HuH-7.5 (cell line): ENCODE data around the gene CHP1.
"Not testable (repeated sequence)": the region's sequence is repeated elsewhere in the genome, so short reads cannot be mapped to it uniquely, and the experiment has no call there.

Source experiments
- DNase-seq: peaks from one replicate; pipeline ENCODE4 v3.0.0; 2011; ENCODE audit warnings: low spot score

Gene CHP1

GRCh38 chr15:41230650-41231421 is at the start of gene CHP1, which contains the start of gene EXD1:
Gene CHP1 (plus strand): TSS chr15:41231268. CDS start chr15:41231383, 115 bp downstream.
Gene EXD1 (minus strand): TSS chr15:41230757. CDS start chr15:41226575, 4,182 bp downstream.
- DNase-seq, result peak; percentile 76

DNA sequence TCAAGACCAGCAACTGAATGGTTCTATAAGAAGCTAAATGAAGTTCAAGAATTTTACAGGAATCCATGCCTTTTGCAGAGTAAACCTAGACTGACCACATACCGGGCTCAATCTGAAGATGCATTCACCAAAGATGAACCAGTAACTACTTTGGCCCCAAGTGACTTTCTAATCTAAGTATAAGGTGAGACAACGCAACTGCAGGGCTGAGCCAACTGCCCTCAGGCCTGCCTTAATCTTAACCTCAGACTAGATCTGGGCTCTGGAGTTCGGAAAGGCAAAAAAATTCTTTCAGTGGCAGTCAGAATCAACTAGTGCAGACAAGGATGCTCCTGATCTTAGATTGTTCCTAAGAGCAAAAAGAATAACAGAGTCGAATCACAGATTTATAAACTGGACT is 48.8 kb upstream of the CHP1 start:
- no peak for DNase-seq

DNA sequence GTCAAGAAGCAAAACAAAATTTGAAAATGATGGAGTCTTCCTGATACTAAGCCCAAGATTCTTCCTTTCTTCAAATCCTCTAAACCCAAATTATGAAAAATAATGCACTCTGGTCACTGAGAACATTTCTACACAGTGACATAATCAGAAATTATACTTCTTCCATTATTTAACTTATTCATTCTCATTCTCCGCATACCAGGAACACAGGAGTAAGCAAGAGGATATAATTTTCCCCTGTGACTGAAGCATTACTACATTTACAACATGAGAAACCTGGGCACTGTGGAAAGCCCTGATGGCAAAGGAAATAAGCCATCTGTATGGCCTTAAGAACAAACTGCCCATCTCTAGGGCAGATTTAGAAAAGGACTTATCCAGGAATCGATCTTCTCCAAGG is 47.5 kb upstream of the CHP1 start:
- DNase-seq, result no peak

DNA sequence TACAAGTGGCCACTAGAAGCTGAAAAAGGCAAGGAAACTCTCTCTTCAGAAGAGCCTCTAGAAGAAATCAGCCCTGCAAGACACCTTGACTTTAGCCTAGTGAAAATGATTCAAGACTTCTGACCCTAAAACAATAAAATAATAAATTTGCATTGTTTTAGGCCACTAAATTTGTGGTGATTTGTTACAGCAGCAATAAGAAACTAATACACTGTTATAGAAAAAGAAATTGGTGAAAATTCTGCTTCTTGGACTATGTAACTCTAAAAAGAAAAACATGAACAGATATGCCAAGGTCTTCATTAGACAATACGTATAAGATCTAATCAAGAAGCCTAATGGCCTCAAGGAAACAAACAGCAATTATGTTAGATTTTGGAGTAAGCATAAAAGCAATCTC is 36.6 kb upstream of the CHP1 start:
- DNase-seq, result no peak

GRCh38 chr15:41199470-41199869 is 31.6 kb upstream of the CHP1 start:
- DNase-seq, result no peak

GRCh38 chr15:41203395-41203794 is 27.7 kb upstream of the CHP1 start:
- DNase-seq, result no peak

DNA sequence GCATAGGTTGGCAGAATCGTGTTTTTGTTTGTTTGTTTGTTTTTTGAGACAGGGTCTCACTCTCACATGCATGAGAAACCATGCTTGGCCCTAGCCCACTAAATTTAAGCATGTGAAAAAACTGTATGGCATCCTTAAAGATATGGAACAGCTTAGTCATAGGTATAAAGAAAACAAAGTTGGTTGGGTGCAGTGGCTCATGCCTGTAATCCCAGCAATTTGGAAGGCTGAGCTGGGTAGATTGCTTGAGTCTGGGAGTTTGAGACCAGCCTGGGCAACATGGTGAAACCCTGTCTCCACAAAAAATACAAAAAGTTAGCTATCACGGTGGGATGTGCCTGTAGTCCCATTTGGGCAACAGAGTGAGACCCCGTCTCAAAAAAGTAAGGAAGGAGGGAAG is 25.8 kb upstream of the CHP1 start:
- DNase-seq, result no peak

- DNase-seq, result no peak
These were observed 23.2 kb upstream of the CHP1 start for GRCh38 chr15:41207687-41208448.

DNA sequence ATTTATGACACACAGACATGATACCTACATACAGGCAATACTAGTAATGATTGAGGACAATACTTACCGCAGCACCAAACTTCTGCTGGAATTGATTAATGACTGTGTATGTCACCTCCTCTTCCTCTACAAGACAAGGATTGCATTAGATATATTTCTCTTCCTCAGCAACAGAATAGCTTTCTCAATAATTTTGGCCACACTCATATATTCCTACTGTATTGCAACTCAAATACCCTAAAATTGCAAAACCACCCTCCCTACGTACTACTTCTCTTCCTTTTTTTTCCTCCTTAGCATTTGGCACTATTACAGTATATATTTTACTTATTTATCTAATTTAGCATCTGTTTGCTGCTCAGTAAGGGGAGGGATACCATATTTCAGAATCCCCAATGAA is 15.4 kb upstream of the CHP1 start:
- DNase-seq, result no peak

GRCh38 chr15:41218851-41219250 is 12.2 kb upstream of the CHP1 start:
- no peak for DNase-seq

- DNase-seq, result no peak
These were observed 11.7 kb upstream of the CHP1 start for GRCh38 chr15:41219381-41219780.

DNA sequence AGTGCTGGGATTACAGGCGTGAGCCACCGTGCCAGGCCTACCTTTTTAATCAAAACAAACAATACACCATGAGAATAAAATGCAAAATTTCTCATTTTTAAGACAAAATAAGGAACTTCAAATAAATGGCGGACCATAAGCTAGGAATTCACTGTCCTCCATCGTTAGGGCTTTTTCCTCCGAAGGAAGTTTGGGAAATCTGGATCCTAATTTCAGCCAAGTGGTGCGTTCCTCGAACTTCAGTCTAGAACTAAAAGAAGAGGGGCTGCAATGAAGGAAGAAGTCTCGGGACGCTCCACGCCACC is 771 bp upstream of the CHP1 start:
- no peak for DNase-seq

- DNase-seq, result no peak
These were observed 556 bp downstream of the CHP1 start for GRCh38 chr15:41231422-41232226.

DNA sequence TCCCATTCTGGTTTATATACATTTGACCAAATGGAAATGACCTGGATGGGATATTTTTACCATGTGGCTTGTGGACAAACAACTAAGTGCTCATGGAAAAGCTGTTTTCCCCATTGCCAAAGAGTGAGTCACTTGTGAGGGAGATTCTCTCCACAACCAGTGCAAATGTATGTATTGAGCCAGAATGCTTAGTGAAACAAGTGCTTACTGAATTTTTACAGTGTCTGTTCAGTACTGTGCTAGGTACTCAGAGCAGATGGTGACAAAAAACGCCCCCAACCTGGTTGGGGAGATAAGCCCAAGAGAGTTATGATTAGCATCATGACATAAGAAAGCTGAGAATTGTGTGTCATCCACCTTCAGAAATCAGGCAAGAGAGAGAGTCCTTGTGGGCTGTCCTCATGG is 2.3 kb downstream of the CHP1 start:
- DNase-seq, result no peak

DNA sequence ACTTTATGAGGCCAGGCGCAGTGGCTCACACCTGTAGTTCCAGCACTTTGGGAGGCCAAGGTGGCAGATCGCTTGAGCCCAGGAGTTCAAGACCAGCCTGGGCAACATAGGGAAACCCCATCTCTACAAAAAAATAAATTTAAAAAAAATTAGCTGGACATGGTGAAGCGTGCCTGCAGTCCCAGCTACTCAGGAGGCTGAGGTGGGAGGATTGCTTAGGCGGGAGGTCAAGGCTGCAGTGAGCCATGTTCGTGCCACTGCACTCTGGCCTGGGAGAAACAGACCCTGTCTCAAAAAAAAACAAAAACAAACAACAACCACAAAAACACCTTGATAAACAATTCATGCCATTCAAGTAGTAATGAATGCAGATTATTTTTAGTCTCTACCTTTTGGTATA is 4.2 kb downstream of the CHP1 start:
- not testable (repeated sequence) for DNase-seq

GRCh38 chr15:41235929-41236328 is 4.9 kb downstream of the CHP1 start:
- DNase-seq, result no peak

- no peak for DNase-seq
These were observed 7.0 kb downstream of the CHP1 start for GRCh38 chr15:41238100-41238499.

GRCh38 chr15:41241221-41241964 is 10.3 kb downstream of the CHP1 start:
- no peak for DNase-seq

DNA sequence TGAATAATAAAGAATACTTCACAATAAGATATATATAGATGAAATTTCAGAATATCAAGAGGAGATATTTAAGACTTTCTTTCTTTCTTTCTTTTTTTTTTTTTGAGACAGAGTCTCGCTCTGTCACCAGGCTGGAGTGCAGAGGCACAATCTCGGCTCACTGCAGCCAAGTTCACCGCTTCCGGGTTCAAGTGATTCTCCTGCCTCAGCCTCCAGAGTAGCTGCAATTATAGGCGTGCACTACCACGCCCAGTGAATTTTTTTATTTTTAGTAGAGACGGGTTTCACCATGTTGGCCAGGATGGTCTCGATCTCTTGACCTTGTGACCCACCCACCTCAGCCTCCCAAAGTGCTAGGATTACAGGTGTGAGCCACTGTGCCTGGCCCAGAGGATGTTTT is 19.7 kb downstream of the CHP1 start:
- DNase-seq, result not testable (repeated sequence)

- DNase-seq, result no peak
These were observed 20.3 kb downstream of the CHP1 start for GRCh38 chr15:41251411-41251810.

GRCh38 chr15:41254560-41254959 is 23.5 kb downstream of the CHP1 start:
- DNase-seq, result no peak

DNA sequence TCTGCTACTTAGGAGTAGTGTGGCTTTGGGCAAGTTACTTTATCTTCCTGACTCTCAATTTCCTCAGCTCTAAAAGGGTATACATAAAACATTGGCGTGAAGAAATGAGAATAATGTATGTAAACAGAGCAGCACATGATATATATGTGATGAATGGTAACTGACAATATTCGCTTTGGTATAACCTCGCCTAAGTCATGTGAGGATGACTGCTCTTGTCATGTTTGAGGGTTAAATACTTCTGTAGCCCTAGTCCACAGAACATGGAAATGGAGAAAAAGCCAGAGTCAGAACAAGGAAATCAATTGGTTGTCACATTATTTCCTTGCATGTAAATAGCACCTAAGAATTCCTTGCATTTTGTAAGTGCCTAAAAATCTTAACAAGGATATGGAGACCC is 25.0 kb downstream of the CHP1 start:
- DNase-seq, result no peak
